HL-60 (cell line): ENCODE measurements around the gene RPS27L.

Experiments used
- DNase-seq, 2 experiments: peaks; one replicate each; pipeline ENCODE4 v3.0.0-alpha.2; 2010 to 2020; ENCODE audit warnings: low read depth in 1 of 2, low spot score in 1 of 2
- H3K27ac ChIP-seq: fragments of 250-450 bp; sonication (Bioruptor Pico); replicated peaks from 2 replicates; pipeline ENCODE4 v1.5.1; 2020; ENCODE audit warnings: mild to moderate bottlenecking, moderate library complexity
- H3K27me3 ChIP-seq: fragments of 250-450 bp; sonication (Bioruptor Pico); 2 replicates; pipeline ENCODE4 v1.5.1; 2021; ENCODE audit warnings: mild to moderate bottlenecking, moderate library complexity; ENCODE audit not compliant: insufficient read depth, poor library complexity, severe bottlenecking
- H3K4me3 ChIP-seq: replicated peaks from 2 replicates; pipeline ENCODE4 v1.5.1; 2011; ENCODE audit warnings: mild to moderate bottlenecking, control low read depth, low read length; ENCODE audit not compliant: insufficient read depth
- GABPA ChIP-seq: IDR thresholded peaks from 2 replicates; pipeline ENCODE4 v1.6.1; 2012; ENCODE audit warnings: low read depth
- POLR2AphosphoS5 ChIP-seq: IDR thresholded peaks from 2 replicates; pipeline ENCODE4 v1.6.1; 2012; ENCODE audit warnings: low read depth
- REST ChIP-seq: IDR thresholded peaks from 2 replicates; pipeline ENCODE4 v1.6.1; 2012; ENCODE audit warnings: low read depth; ENCODE audit not compliant: insufficient replicate concordance
- SPI1 ChIP-seq: IDR thresholded peaks from 2 replicates; pipeline ENCODE4 v1.6.1; 2012; ENCODE audit warnings: low read depth, mild to moderate bottlenecking, borderline replicate concordance
- TF ChIP-seq, protein P1 (sequence below): IDR thresholded peaks from one replicate; pipeline ENCODE4 v1.5.1; 2011; ENCODE audit warnings: low read length, control low read depth, inconsistent platforms; ENCODE audit not compliant: insufficient read depth

The RPS27L gene

DNA sequence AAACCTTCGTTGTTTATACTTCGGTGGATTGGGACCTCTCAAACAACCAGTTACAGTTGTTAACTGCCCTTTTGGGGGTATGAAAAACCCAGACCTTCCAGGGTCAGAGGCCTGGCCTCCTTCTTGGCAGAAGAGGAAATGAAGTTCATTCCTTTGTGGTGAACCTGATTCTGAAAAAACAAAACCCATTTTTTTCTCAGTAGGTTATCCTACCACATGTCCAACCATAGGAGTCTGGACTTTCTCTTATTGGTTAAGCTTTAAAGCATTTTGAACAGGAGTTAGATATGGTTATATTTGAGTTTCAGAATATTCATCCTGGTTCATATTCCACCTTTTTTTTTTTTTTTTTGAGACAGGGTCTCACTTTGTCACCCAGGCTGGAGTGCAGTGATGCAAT, 42.8 kb downstream of the RPS27L start:
- H3K27me3 ChIP-seq = no peaks in the 10 kb centered on the region
- TF ChIP-seq, protein P1, sequence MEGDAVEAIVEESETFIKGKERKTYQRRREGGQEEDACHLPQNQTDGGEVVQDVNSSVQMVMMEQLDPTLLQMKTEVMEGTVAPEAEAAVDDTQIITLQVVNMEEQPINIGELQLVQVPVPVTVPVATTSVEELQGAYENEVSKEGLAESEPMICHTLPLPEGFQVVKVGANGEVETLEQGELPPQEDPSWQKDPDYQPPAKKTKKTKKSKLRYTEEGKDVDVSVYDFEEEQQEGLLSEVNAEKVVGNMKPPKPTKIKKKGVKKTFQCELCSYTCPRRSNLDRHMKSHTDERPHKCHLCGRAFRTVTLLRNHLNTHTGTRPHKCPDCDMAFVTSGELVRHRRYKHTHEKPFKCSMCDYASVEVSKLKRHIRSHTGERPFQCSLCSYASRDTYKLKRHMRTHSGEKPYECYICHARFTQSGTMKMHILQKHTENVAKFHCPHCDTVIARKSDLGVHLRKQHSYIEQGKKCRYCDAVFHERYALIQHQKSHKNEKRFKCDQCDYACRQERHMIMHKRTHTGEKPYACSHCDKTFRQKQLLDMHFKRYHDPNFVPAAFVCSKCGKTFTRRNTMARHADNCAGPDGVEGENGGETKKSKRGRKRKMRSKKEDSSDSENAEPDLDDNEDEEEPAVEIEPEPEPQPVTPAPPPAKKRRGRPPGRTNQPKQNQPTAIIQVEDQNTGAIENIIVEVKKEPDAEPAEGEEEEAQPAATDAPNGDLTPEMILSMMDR = no peak
- TF ChIP-seq GABPA (no peak), POLR2AphosphoS5 (no peak), REST (no peak), SPI1 (no peak)
- no peak overlapping the region for H3K27ac ChIP-seq
- no peak overlapping the region for H3K4me3 ChIP-seq
- DNase-seq = no peak

- Histone ChIP-seq H3K27me3 (no peaks in the 10 kb centered on the region), H3K4me3 (no peak overlapping the region), H3K27ac (no peak overlapping the region)
- no peak for DNase-seq
- TF ChIP-seq, protein P1 = no peak
- TF ChIP-seq GABPA = no peak
- TF ChIP-seq REST = no peak
- TF ChIP-seq SPI1 = no peak
Observed at GRCh38 chr15:63112871-63113270, 44.4 kb downstream of the RPS27L start.

GRCh38 chr15:63111481-63111880, 45.8 kb downstream of the RPS27L start:
- DNase-seq = no peak
- no peaks in the 10 kb centered on the region for H3K27me3 ChIP-seq
- no peak overlapping the region for H3K27ac ChIP-seq
- no peak overlapping the region for H3K4me3 ChIP-seq
- TF ChIP-seq SPI1 (peak; percentile 36; the same call in 1 of the 2 replicates), POLR2AphosphoS5 (no peak)

DNA sequence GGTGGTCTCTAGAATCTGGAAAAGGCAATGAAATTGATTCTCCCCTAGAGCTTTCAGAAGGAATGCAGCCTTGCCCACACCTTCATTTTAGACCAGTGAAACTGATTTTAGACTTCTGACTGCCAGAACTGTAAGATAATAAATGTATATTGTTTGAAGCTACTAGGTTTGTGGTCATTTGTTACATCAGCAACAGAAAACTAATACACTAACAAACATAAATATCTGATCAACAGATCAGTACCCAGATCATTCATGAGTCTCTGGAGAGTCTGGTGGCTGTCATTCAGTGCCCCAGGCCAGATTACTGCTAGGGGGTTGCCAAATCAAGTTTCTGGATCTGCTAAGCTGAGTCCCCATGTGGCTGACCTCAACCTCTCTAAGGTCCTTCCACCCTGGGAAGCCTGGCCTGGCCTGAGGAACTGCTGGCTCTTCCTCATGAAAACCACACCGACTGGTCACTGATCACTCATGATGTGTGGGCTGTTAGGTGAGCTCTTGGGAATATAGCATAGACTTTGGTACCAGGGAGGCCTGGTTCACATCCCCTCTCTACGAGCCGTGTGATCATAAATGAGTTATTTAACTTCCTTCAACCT, 46.8 kb downstream of the RPS27L start:
- H3K27me3 ChIP-seq = no peaks in the 10 kb centered on the region
- no peak for TF ChIP-seq POLR2AphosphoS5
- TF ChIP-seq GABPA = no peak
- TF ChIP-seq SPI1 = no peak
- TF ChIP-seq, protein P1 = no peak
- H3K27ac ChIP-seq = no peak overlapping the region
- H3K4me3 ChIP-seq = no peak overlapping the region
- no peak for DNase-seq
